Peyer's patch (tissue), 4 donors: Measurements from ENCODE around the gene SMIM10L2A. TPM values are rescaled to one million over a fixed set of nuclear protein-coding genes. Genes with fewer than 3 reads are reported as not detected.
A peak's percentile ranks its signal among the peaks of the same experiment; 100 is the strongest.
"Not testable (repeated sequence)": the region's sequence is repeated elsewhere in the genome, so short reads cannot be mapped to it uniquely, and the experiment has no call there.

Experiments
- DNase-seq, 3 donors: peaks; one replicate each; pipeline ENCODE4 v3.0.0-alpha.2; 2017 to 2019
- H3K27ac ChIP-seq, 4 donors: fragments of 200-600 bp; sonication (generic); one replicate each; pipeline ENCODE4 v1.5.1; 2016 to 2019
- H3K27me3 ChIP-seq, 2 donors: fragments of 200-600 bp; sonication (generic); one replicate each; pipeline ENCODE4 v1.5.1; 2019
- H3K36me3 ChIP-seq, 3 donors: fragments of 200-600 bp; sonication (generic); one replicate each; pipeline ENCODE4 v1.5.1; 2016 to 2019
- H3K4me1 ChIP-seq, 4 donors: fragments of 200-600 bp; sonication (generic); one replicate each; pipeline ENCODE4 v1.5.1; 2016 to 2019
- H3K4me3 ChIP-seq, 4 donors: fragments of 200-600 bp; sonication (generic); 1 replicate in 3 of 4; 2 replicates in 1 of 4; pipeline ENCODE4 v1.5.1; 2016 to 2019; ENCODE audit warnings: mild to moderate bottlenecking in 1 of 4
- H3K9me3 ChIP-seq, 4 donors: fragments of 200-600 bp; sonication (generic); one replicate each; pipeline ENCODE4 v1.5.1; 2016 to 2019; ENCODE audit warnings: mild to moderate bottlenecking in 1 of 4
- CTCF ChIP-seq, 6 experiments: fragments of 450-650 bp in 4 of 6; fragments of 200-600 bp in 2 of 6; sonication (generic) in 1 of 6; IDR thresholded peaks; one replicate each; pipeline ENCODE4 v1.5.1; 2017 to 2019; ENCODE audit warnings: antibody characterized with exemption in 6 of 6, mild to moderate bottlenecking in 3 of 6, moderate library complexity in 1 of 6
- POLR2A ChIP-seq, 2 donors: fragments of 450-650 bp; IDR thresholded peaks; one replicate each; pipeline ENCODE4 v1.5.1; 2017; ENCODE audit warnings: antibody characterized with exemption in 2 of 2, mild to moderate bottlenecking in 2 of 2, moderate library complexity in 2 of 2
- small RNA-seq, 2 donors: library from RNA; depleted of rRNA; stranded (forward); fragments of <200 nt; gene quantifications; one replicate each; pipeline ENCODE3, GENCODE V24; 2016
- total RNA-seq, 4 donors: library from RNA; depleted of rRNA; stranded (reverse); fragments of >200 nt; gene quantifications; one replicate each; pipeline ENCODE4 v1.1.0, GENCODE V29; 2016

Gene SMIM10L2A
- total RNA-seq, 4 donors from 2014 or later = 0.35 to 1.2 TPM; not detected in 2

- Histone ChIP-seq H3K4me3 (no peak overlapping the region), H3K4me1 (no peaks in the 10 kb centered on the region), H3K9me3 (no peaks in the 10 kb centered on the region), H3K36me3 (no peaks in the 10 kb centered on the region), H3K27ac (no peak overlapping the region), H3K27me3 (no peaks in the 10 kb centered on the region)
- no peak for TF ChIP-seq POLR2A (IDR thresholded peaks at IDR 0.05)
- no peak for TF ChIP-seq CTCF (IDR thresholded peaks at IDR 0.05)
- no peak for DNase-seq
Observed at GRCh38 chrX:135453381-135453780, 31.6 kb downstream of the SMIM10L2A start.

DNA sequence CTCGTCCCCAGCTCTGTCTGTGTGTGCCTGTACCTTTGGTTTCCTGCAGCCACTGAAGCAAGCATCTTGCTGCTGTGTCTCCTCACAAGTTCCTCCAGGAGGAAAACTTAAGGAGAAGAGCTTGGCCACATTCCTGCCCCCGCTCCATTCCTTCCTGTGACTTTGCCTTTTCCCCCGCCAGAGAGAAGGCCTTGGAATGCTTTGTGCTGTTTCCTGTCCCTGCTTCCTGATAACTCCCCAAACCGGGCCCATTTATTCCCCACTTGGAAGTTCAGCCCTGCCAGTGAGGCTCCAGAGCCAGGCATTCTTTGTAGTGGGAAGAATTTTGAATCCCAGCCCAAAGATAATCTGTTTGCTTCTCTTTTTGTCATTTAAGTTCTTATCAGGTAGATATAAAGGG lies 33.1 kb downstream of the SMIM10L2A start:
- no peak for DNase-seq
- Histone ChIP-seq H3K4me3 (no peak overlapping the region), H3K4me1 (no peaks in the 10 kb centered on the region), H3K27ac (no peak overlapping the region), H3K9me3 (no peaks in the 10 kb centered on the region), H3K27me3 (no peaks in the 10 kb centered on the region), H3K36me3 (no peaks in the 10 kb centered on the region)
- TF ChIP-seq CTCF (IDR thresholded peaks at IDR 0.05) (no peak), POLR2A (IDR thresholded peaks at IDR 0.05) (no peak)

DNA sequence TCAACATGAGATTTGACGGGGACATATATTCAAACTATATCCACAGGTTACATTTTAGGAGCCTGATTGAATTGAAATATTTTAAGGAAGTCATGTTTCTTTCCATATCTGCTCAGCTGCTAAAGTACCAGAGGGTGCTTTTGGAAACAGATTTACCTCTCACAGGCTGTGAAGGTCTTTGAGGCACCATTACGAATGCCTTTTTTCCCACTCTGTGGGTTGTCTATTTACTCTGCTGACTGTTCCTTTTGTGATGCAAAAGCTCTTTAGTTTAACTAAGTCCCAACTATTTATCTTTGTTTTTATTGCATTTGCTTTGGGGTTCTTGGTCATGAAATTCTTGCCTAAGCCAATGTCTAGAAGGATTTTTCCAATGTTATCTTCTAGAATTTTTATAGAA lies 40.0 kb downstream of the SMIM10L2A start:
- H3K4me3 ChIP-seq, DNase-seq, H3K9me3 ChIP-seq, H3K4me1 ChIP-seq, H3K27ac ChIP-seq, H3K27me3 ChIP-seq, H3K36me3 ChIP-seq: not testable (repeated sequence)

DNA sequence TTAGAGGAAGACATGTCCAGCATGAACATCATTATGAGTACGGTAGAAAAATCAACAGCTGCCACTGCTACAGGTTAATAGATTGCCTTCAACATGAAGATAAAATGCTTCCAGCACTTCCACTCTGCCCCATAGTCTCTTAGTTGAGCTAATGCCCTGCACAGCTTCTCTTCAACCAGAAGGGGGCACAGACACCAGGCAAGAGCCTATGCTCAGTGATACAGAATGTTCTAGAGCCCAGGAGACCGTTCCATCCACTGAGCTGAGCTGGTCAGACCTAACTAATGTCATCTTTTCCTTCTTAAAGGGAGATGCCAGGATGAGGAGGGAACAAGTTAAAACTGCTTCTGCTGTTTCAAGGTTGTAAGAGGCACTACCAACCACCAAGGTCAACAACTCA lies 42.2 kb downstream of the SMIM10L2A start:
- no peak for DNase-seq
- no peaks in the 10 kb centered on the region for H3K9me3 ChIP-seq
- H3K4me3 ChIP-seq = no peak overlapping the region
- no peaks in the 10 kb centered on the region for H3K4me1 ChIP-seq
- no peaks in the 10 kb centered on the region for H3K36me3 ChIP-seq
- H3K27me3 ChIP-seq = no peaks in the 10 kb centered on the region
- TF ChIP-seq CTCF (IDR thresholded peaks at IDR 0.05) (peak in 4 of 6 experiments; percentile 11 to 23 (median 18)), POLR2A (IDR thresholded peaks at IDR 0.05) (no peak)
- no peak overlapping the region for H3K27ac ChIP-seq

- DNase-seq = no peak
- no peaks in the 10 kb centered on the region for H3K36me3 ChIP-seq
- H3K27me3 ChIP-seq = no peaks in the 10 kb centered on the region
- no peaks in the 10 kb centered on the region for H3K4me1 ChIP-seq
- no peak overlapping the region for H3K27ac ChIP-seq
- no peaks in the 10 kb centered on the region for H3K9me3 ChIP-seq
- H3K4me3 ChIP-seq = no peak overlapping the region
- TF ChIP-seq CTCF (IDR thresholded peaks at IDR 0.05) = no peak
- TF ChIP-seq POLR2A (IDR thresholded peaks at IDR 0.05) = no peak
Observed at GRCh38 chrX:135476378-135476777, 54.6 kb downstream of the SMIM10L2A start.

- Histone ChIP-seq H3K36me3 (no peaks in the 10 kb centered on the region), H3K4me3 (no peak overlapping the region), H3K9me3 (no peaks in the 10 kb centered on the region), H3K27me3 (no peaks in the 10 kb centered on the region), H3K4me1 (no peaks in the 10 kb centered on the region), H3K27ac (no peak overlapping the region)
- peak in 1 of 3 donors; percentile 67 for DNase-seq
- peak in 4 of 6 experiments; percentile 19 to 44 (median 36) for TF ChIP-seq CTCF (IDR thresholded peaks at IDR 0.05)
- TF ChIP-seq POLR2A (IDR thresholded peaks at IDR 0.05) = no peak
Observed at GRCh38 chrX:135477576-135477975, 55.8 kb downstream of the SMIM10L2A start.

Small RNA genes lying within 50 kb of the gene (small RNA-seq; reads per million reads assigned to genes)
- 0 to 0.06 reads per million in 2 donors for gene RNA5SP515

Other genes with a start within 250 kb of the SMIM10L2A start
- not detected for gene ETDA, start 169.9 kb upstream of the SMIM10L2A start, total RNA-seq
- not detected for gene ETDC, start 112.5 kb upstream of the SMIM10L2A start, total RNA-seq
- gene ZNF75D, start 77.8 kb upstream of the SMIM10L2A start, total RNA-seq = 10 to 100 TPM; 10.7 to 15.5 (median 13.2) TPM
- 1 to 10 TPM; 4.6 to 9.9 (median 5.9) TPM for gene ZNF449, start 77.1 kb upstream of the SMIM10L2A start, total RNA-seq
- 10 to 100 TPM in 3 of 4 donors, 1 to 10 TPM in 1; 8.2 to 71.8 (median 11.4) TPM for gene INTS6L, start 98.7 kb downstream of the SMIM10L2A start, total RNA-seq